ENCODE measurements around the gene TCF7L1.
"Not testable (repeated sequence)": the region's sequence is repeated elsewhere in the genome, so short reads cannot be mapped to it uniquely, and the experiment has no call there.

The TCF7L1 gene

DNA sequence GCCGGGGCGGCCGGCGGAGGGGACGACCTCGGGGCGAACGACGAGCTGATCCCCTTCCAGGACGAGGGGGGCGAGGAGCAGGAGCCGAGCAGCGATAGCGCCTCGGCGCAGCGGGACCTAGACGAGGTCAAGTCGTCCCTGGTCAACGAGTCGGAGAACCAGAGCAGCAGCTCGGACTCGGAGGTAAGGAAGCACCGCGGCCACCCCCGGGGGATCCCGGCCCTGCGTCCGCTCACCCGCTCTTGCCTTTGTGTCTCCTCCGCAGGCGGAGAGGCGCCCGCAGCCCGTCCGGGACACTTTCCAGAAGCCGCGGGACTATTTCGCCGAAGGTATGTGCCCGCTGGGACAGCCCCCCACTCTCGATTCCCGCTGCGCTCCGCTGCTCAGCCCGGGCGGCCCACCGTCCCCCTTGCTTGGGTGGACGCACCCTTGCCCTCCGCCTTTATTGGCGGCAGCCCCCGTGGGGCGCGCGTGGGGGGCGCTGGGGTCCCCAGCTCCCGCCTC, 611 bp downstream of the TCF7L1 start:
- no peak for DNase-seq

DNA sequence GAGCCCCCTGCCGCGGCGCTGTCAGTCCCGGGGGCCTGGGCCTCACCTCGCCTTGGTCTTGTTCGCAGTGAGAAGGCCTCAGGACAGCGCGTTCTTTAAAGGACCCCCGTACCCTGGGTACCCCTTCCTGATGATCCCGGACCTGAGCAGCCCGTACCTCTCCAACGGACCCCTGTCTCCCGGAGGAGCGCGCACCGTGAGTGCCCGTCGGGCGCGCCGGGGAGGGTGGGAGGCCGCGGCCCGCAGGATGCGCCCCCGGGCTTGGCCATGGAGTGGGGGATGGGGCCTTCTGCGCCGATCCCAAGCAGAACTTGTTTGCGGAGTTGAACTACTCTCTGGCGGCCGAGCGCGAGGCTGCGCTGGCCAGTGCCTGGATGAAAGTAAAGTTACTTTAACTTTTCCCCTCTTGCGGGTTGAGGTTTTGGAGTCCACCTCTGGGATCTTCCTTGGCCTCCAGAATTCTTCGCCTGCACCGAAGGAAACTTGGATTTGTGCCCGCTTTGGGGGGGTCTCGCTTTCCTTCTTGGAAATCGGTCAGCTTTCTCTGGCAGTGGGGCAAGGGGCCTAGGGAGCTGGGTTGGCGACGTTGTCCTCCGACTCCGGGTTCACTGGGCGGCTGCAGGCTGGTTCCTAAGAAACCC, 1.2 kb downstream of the TCF7L1 start:
- no peak for DNase-seq

DNA sequence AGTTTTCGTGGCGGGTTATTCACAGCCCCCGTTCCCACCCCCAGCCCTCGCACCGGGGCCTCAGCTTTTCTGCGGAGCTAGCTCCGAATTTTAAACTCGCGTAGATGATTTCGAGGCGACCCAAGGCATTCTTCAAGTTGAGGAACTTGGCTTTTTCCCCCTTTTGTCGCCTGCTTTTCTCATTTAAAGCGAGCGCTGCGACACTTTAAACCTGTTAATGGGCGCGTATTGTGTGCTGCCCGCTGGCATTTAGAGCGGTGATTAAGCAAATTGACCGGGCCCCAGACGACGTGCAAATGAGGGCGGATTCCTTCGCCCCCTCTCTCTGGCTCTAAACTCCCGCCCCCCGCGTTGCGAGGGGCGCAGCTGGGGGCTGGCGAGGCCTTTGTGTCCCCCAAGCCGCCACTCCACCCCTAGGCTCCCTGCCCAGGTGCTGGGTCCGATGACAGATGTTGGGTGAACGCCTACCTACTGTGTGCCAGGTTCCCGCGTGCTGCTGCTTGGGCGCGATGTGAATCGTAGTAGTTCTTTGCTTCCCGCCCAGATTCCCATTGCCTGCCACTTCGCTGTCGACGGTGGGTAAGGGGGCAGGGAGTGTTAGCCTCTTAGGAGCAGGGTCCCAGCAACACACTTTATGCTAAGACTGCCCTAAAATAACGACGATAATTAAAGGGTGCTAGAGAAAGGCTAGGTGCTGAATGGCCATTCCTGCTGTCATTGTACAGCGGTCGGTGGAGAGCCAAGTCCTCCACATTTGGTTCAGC, 1.9 kb downstream of the TCF7L1 start:
- no peak for DNase-seq

DNA sequence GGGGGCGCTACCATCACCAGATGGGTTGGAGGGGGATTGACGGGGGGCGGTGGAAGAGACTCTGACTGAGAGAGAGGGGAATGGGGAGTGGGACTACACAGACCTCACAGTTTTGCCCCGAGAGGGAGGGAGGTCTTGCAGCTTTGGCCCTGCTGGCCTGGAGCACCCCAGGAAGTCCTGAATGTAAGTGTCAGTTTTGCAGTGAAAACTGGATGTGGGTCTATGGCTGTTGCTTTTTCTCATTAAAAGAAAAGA, 2.4 kb downstream of the TCF7L1 start:
- no peak for DNase-seq

- no peak for DNase-seq
These were observed 4.0 kb downstream of the TCF7L1 start for GRCh38 chr2:85137156-85137555.

DNA sequence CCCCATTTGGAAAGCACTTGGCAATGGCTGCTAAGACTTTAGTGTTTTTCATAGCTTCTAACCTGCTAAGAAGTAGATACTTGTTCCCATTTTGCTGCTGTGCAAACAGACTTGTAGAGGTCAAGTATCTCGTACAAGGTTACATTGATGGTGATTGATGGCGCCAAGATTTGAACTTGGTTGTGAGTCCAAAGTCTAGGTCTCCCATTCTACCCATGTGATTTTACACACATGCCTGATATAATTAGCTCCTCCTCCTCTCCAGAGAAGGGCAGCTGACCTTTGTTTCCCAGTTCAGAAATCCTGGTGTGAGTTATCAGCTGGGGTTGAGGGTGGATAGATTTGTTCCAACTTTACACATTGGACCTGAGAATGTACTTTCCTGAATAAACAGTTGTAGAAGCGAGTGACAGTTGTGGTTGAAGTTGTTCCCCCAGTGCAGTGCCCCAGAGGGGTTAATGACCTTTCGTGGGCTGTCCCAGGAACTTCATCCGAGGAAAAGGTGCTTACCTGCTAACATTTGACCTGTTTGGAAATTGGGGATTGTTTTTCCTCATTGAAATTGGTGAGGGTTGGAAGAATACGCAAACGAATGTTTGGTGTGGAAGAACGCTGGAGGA, 10.4 kb downstream of the TCF7L1 start:
- DNase-seq, result no peak

- no peak for DNase-seq
These were observed 12.1 kb downstream of the TCF7L1 start for GRCh38 chr2:85145116-85145820.

DNA sequence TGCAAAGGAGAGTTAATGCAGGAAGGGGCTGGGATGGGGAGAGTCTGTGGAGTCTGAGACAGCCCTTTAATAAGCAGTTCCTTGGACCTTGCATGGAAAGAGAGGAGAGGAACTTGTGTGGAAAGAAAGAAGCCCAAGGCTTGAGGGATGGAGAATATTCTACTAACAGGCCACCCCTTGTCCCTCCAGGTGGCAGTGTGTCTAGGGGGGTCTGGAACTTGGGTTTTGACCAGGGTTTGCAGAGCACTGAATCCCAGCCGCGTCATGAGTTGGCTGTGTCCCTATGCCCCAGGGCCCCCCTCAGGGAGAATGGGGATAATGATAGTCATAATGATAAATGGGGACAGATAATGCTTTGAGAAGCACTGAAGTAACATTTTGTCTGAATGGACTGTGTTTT, 15.0 kb downstream of the TCF7L1 start:
- no peak for DNase-seq

- DNase-seq, result no peak
These were observed 17.8 kb downstream of the TCF7L1 start for GRCh38 chr2:85151026-85151425.

DNA sequence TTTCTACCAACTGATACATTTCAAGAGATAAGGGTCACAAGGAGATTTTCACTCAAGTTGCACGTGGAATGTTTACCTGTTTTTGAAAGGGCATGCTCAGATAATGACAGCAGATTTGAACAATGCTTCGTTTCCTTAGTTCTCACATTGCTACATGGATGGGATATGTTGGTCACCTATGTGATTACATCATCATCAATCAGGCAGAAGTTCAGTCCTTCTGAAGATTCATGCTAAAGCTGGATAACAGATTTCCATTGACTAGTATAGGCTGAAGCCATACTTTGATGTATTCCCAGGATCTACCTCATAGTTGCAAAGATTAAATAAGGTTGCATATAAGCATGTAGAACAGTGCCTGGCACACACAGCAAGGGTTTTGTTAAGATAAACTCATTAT, 19.7 kb downstream of the TCF7L1 start:
- no peak for DNase-seq

GRCh38 chr2:85154048-85154753, 21.0 kb downstream of the TCF7L1 start:
- no peak for DNase-seq

DNA sequence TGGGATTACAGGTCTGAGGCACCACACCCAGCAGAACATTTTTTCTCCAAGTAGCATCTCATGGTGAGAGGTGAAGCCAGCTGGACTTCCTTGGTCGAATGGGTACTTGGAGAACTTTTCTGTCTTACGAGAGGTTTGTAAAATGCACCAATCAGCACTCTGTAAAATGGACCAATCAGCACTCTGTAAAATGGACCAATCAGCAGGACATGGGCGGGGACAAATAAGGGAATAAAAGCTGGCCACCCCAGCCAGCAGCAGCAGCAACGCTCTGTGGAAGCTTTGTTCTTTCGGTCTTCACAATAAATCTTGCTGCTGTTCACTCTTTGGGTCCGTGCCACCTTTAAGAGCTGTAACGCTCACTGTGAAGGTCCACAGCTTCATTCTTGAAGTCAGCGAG, 21.9 kb downstream of the TCF7L1 start:
- not testable (repeated sequence) for DNase-seq

GRCh38 chr2:85156153-85156552, 23.0 kb downstream of the TCF7L1 start:
- no peak for DNase-seq

- no peak for DNase-seq
These were observed 23.4 kb downstream of the TCF7L1 start for GRCh38 chr2:85156619-85157018.

- DNase-seq, result no peak
These were observed 24.2 kb downstream of the TCF7L1 start for GRCh38 chr2:85157345-85157744.

GRCh38 chr2:85158559-85159273, 25.5 kb downstream of the TCF7L1 start:
- DNase-seq, result no peak

DNA sequence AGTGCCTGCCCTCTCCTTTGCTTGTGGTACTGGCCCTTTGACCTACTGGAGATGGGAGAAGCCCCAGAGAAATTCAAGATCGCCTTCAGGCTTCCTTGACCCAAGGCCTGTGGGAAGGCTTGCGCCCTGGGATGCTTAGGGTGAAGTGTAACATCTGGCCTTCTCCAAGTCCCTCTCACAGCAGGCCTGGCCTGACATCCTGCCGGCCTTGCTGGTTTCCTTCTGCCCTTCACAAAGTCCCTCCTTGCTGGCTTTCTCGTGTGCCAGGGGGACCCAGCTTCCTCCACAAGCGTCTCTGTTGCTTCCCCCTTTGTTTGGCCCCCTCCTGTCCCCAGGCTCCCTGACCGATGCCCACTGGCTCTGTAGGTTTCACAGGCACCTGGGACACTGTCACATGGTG, 26.4 kb downstream of the TCF7L1 start:
- DNase-seq, result no peak

- no peak for DNase-seq
These were observed 28.1 kb downstream of the TCF7L1 start for GRCh38 chr2:85160966-85161960.

DNA sequence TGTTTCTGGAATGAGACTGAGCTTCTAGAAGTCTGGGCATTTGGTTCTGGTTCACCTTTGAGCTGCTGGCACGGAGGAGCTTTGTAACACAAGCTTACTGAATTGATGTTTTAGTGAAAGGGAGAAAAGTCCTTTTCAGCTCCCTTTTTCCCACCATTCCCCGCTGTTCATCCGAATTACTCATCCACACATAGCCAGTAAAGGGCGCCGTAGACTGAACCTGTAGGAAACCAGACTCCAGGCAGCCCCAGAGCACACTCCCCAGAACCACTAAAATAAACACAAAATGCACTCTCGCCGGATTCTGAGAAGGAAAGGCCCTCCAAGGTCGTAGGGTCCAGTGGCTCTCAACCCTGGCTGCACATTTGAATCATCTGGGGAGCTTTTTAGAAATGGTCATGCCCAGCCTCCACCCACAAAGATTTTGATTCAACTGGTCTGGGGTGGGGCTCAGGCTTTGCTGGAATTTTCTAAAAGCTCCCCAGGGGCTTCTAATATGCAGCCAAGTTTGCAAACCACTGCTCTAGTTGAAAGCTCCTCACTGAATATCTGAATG, 29.6 kb downstream of the TCF7L1 start:
- DNase-seq, result peak; percentile 11

GRCh38 chr2:85163675-85164074, 30.5 kb downstream of the TCF7L1 start:
- DNase-seq, result no peak

- no peak for DNase-seq
These were observed 31.0 kb downstream of the TCF7L1 start for GRCh38 chr2:85164145-85164569.
